Measurements from ENCODE around the gene TCHP. TPM values are rescaled to one million over a fixed set of nuclear protein-coding genes. Genes with fewer than 3 reads are reported as not detected.
A peak's percentile ranks its signal among the peaks of the same experiment; 100 is the strongest.

TCHP gene
- total and polyA plus RNA-seq, 2 of the 13 experiments (the other 11 are each of a cell fraction or from before 2014, with no cell fraction given) = 6.7 to 12.2 TPM

- TF ChIP-seq EHMT2 (IDR thresholded peaks at IDR 0.05; ENCODE audit: borderline replicate concordance, low read depth, low read length) = no peak
- TF ChIP-seq ARID2 (CRISPR knock-in tag; IDR thresholded peaks at IDR 0.05; ENCODE audit: borderline replicate concordance) = no peak
- no peak for TF ChIP-seq SOX5 (CRISPR knock-in tag; IDR thresholded peaks at IDR 0.05; ENCODE audit: borderline replicate concordance)
- 0 out of 2 replicates have a peak, but pooled peaks have one; percentile 22 for TF ChIP-seq ZNF782 (CRISPR knock-in tag; IDR thresholded peaks at IDR 0.05; ENCODE audit: borderline replicate concordance)
- TF ChIP-seq SUZ12 (IDR thresholded peaks at IDR 0.05; ENCODE audit: low read depth, low read length) = no peak
- TF ChIP-seq TAF15 (IDR thresholded peaks at IDR 0.05; ENCODE audit: low read depth, low read length, poor library complexity, severe bottlenecking) = no peak
- peak; percentile 76 for TF ChIP-seq NFYC (CRISPR knock-in tag; IDR thresholded peaks at IDR 0.05)
- peak; percentile 79 for TF ChIP-seq NFYB (CRISPR knock-in tag; IDR thresholded peaks at IDR 0.05)
- TF ChIP-seq RCOR2 (CRISPR knock-in tag; IDR thresholded peaks at IDR 0.05) = no peak
- TF ChIP-seq REL (CRISPR knock-in tag; conservative IDR thresholded peaks at IDR 0.05) = no peak
- TF ChIP-seq ZNF781 (CRISPR knock-in tag; IDR thresholded peaks at IDR 0.05; ENCODE audit: borderline replicate concordance, not compliant biosample characterization) = no peak
- TF ChIP-seq ZNF761 (CRISPR knock-in tag; conservative IDR thresholded peaks at IDR 0.05) = 0 out of 2 replicates have a peak, but pooled peaks have one; percentile 18
- no peak for TF ChIP-seq ZNF350 (CRISPR knock-in tag; IDR thresholded peaks at IDR 0.05; ENCODE audit: borderline replicate concordance, low read depth)
- TF ChIP-seq MAZ (IDR thresholded peaks at IDR 0.05; ENCODE audit: borderline replicate concordance, low read depth, low read length) = no peak
- TF ChIP-seq MAZ (CRISPR knock-in tag; IDR thresholded peaks at IDR 0.05; ENCODE audit: low read depth) = peak; percentile 52; the same call in 1 of the 2 replicates
- TF ChIP-seq CCDC6 (CRISPR knock-in tag; IDR thresholded peaks at IDR 0.05) = 0 out of 2 replicates have a peak, but pooled peaks have one; percentile 60
- TF ChIP-seq ZNF225 (CRISPR knock-in tag; IDR thresholded peaks at IDR 0.05) = no peak
- TF ChIP-seq ZBTB25 (CRISPR knock-in tag; IDR thresholded peaks at IDR 0.05) = no peak
- no peak for TF ChIP-seq SNAPC5 (CRISPR knock-in tag; IDR thresholded peaks at IDR 0.05; ENCODE audit: borderline replicate concordance)
- no peak for TF ChIP-seq HBP1 (CRISPR knock-in tag; IDR thresholded peaks at IDR 0.05; ENCODE audit: low read depth)
Measured at GRCh38 chr12:109880043-109880931, 19.8 kb upstream of the TCHP start, which contains the start of gene GLTP (continued).

All from HepG2 (cell line).